Activated B cell treated with CpG ODN at 0.5 μM for 24 hours (primary cell): ENCODE data around the gene FLT1. TPM values are rescaled to one million over a fixed set of nuclear protein-coding genes. Genes with fewer than 3 reads are reported as not detected.

Experiments used
- ATAC-seq: fragments of 200-7000 bp; cut with Tn5 transposase; one replicate; pipeline ENCODE4 v1.10.0; 2021; ENCODE audit warnings: low read depth, mild to moderate bottlenecking, moderate library complexity
- CTCF ChIA-PET: fragments of 350-600 bp; sonication (Branson Sonifier 250); formaldehyde crosslinking; loops from one replicate; lab custom pipeline; 2021; ENCODE audit warnings: antibody characterized with exemption; lab: Charles Lee
- POLR2A ChIA-PET: fragments of 350-600 bp; sonication (Branson Sonifier 250); formaldehyde crosslinking; loops from one replicate; lab custom pipeline; 2021; ENCODE audit warnings: antibody characterized with exemption; lab: Charles Lee
- DNase-seq: peaks from one replicate; pipeline ENCODE4 v3.0.0; 2022
- H3K27ac Mint-ChIP-seq: one replicate; pipeline ENCODE4 v1.8.0; 2020; ENCODE audit warnings: mixed read lengths
- H3K27me3 Mint-ChIP-seq: one replicate; pipeline ENCODE4 v1.8.0; 2021; ENCODE audit warnings: mixed read lengths
- H3K36me3 Mint-ChIP-seq: one replicate; pipeline ENCODE4 v1.8.0; 2021; ENCODE audit warnings: low read depth, mixed read lengths
- H3K4me1 Mint-ChIP-seq: one replicate; pipeline ENCODE4 v1.8.0; 2021; ENCODE audit warnings: mixed read lengths
- H3K4me3 Mint-ChIP-seq: one replicate; pipeline ENCODE4 v1.8.0; 2020; ENCODE audit warnings: mild to moderate bottlenecking, mixed read lengths
- H3K9me3 Mint-ChIP-seq: one replicate; pipeline ENCODE4 v1.8.0; 2020; ENCODE audit warnings: mixed read lengths
- intact Hi-C: fragments of 100-400 bp; cut with micrococcal nuclease; formaldehyde crosslinking; loops from one replicate; pipeline ENCODE4 v1.15.1; 2024
- total RNA-seq: library from RNA; stranded (reverse); gene quantifications from 2 replicates; pipeline ENCODE4 v1.2.3, GENCODE V29; 2022
- TF ChIP-seq, protein P1 (sequence below): fragments of 200-600 bp; IDR thresholded peaks from one replicate; pipeline ENCODE4 v1.8.0; 2022; ENCODE audit warnings: antibody characterized with exemption, mild to moderate bottlenecking

The FLT1 gene
- total RNA-seq, 1 donor from 2014 or later = 1.3 TPM

DNA sequence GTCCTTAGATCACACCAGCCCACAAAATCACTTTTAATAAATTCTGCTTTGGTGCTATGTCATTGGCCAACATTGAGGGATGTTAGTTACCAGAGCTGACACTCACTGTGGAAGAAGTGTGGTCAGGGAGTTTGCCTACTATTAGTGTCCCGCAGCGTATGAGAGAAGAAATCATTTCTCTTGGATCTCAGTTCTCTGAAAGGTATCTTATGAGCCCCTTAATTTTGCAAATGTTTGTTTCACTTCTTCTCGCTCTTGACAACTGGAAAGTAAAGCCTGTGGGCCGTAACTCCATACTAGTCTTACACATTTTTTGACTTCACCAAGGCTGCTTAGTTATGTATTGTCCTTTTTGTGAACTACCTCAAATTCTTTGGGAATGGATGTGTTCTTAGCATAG lies 80.9 kb downstream of the FLT1 start:
- H3K36me3 Mint-ChIP-seq = no peaks in the 10 kb centered on the region
- H3K4me1 Mint-ChIP-seq = peaks cover 30% of the 10 kb centered on the region
- H3K27ac Mint-ChIP-seq = no peak overlapping the region
- ATAC-seq (peak; percentile 25), DNase-seq (no peak)
- TF ChIP-seq, protein P1, sequence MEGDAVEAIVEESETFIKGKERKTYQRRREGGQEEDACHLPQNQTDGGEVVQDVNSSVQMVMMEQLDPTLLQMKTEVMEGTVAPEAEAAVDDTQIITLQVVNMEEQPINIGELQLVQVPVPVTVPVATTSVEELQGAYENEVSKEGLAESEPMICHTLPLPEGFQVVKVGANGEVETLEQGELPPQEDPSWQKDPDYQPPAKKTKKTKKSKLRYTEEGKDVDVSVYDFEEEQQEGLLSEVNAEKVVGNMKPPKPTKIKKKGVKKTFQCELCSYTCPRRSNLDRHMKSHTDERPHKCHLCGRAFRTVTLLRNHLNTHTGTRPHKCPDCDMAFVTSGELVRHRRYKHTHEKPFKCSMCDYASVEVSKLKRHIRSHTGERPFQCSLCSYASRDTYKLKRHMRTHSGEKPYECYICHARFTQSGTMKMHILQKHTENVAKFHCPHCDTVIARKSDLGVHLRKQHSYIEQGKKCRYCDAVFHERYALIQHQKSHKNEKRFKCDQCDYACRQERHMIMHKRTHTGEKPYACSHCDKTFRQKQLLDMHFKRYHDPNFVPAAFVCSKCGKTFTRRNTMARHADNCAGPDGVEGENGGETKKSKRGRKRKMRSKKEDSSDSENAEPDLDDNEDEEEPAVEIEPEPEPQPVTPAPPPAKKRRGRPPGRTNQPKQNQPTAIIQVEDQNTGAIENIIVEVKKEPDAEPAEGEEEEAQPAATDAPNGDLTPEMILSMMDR = no peak
- H3K9me3 Mint-ChIP-seq = no peaks in the 10 kb centered on the region
- intact Hi-C loops = no loop called here
- CTCF ChIA-PET = no interaction called here
- no peak overlapping the region for H3K4me3 Mint-ChIP-seq
- POLR2A ChIA-PET = no interaction called here
- no peaks in the 10 kb centered on the region for H3K27me3 Mint-ChIP-seq

DNA sequence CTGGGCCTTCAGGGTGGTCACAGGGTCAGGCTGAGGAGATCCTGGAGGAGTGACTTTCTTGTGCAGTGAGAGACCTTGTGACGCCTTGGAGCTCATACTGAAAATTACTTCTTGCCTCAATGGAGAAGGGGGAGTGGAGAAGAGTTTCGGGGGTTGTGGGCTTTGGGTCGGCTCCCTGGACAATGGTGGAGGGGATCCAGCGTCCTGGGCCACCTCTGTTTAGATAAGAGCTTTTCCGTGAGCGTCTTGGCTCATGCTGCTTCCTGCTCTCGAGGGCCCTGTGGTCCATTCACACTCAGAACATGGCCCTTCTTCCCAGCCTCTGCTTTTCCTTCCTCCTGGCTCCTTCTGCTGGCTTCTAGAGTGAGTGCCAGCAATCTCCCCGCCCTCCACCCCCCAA lies 81.9 kb downstream of the FLT1 start:
- H3K36me3 Mint-ChIP-seq = no peaks in the 10 kb centered on the region
- intact Hi-C loops = no loop called here
- TF ChIP-seq, protein P1 = no peak
- H3K9me3 Mint-ChIP-seq = no peaks in the 10 kb centered on the region
- POLR2A ChIA-PET = no interaction called here
- ATAC-seq (no peak), DNase-seq (no peak)
- no peak overlapping the region for H3K4me3 Mint-ChIP-seq
- CTCF ChIA-PET = no interaction called here
- no peak overlapping the region for H3K27ac Mint-ChIP-seq
- H3K27me3 Mint-ChIP-seq = no peaks in the 10 kb centered on the region
- peaks cover 40% of the 10 kb centered on the region for H3K4me1 Mint-ChIP-seq

GRCh38 chr13:28411831-28412353 lies 83.0 kb downstream of the FLT1 start:
- TF ChIP-seq, protein P1 = no peak
- Mint-ChIP-seq H3K4me3 (no peak overlapping the region), H3K4me1 (peaks cover 40% of the 10 kb centered on the region), H3K27me3 (no peaks in the 10 kb centered on the region), H3K36me3 (no peaks in the 10 kb centered on the region), H3K27ac (no peak overlapping the region), H3K9me3 (no peaks in the 10 kb centered on the region)
- intact Hi-C loops = no loop called here
- CTCF ChIA-PET = no interaction called here
- ATAC-seq = no peak
- DNase-seq = no peak
- POLR2A ChIA-PET = no interaction called here

DNA sequence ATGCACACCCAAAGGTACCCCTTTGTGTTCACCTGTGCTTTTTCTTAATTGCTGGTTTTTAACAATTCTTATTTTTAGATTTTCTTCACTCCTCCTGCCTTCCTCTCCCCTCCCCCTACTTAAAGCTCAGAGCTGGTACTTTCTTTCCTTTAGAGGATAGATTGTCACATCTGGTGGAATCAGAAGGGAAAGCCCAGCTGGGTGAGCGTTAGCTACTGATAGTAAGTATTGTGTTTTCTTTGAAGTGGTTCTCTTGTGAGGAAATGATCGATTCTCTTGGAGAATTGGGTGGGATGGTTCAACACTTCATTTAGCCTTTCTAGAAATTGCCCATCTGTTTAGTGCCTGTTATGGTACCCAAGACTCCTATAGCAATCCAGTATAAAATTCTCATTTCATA lies 84.8 kb downstream of the FLT1 start:
- intact Hi-C loops = no loop called here
- H3K36me3 Mint-ChIP-seq = peaks cover 2% of the 10 kb centered on the region
- ATAC-seq = no peak
- H3K9me3 Mint-ChIP-seq = no peaks in the 10 kb centered on the region
- H3K27me3 Mint-ChIP-seq = no peaks in the 10 kb centered on the region
- no peak overlapping the region for H3K27ac Mint-ChIP-seq
- CTCF ChIA-PET = no interaction called here
- H3K4me3 Mint-ChIP-seq = no peak overlapping the region
- TF ChIP-seq, protein P1 = no peak
- POLR2A ChIA-PET = no interaction called here
- no peak for DNase-seq
- peaks cover 32% of the 10 kb centered on the region for H3K4me1 Mint-ChIP-seq

DNA sequence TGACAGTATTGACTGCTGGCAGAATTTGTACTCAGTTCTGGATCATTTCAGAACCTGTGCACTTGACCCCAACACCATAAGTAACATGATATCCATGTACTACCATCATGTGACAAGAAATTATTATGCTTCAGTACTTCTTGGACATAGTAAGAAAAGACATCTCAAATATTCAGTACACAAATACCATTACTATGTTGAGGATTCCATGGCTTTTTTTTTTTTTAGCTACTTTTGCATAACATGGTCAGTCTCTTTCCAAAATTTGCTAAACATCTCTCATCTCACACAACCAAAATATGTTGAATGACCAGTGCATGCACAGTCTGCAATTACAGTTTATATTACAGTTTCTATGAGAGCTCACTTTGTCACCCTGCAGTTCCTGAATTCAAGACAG lies 85.3 kb downstream of the FLT1 start:
- peaks cover 3% of the 10 kb centered on the region for H3K36me3 Mint-ChIP-seq
- H3K4me1 Mint-ChIP-seq = peaks cover 30% of the 10 kb centered on the region
- no peak for ATAC-seq
- TF ChIP-seq, protein P1 = no peak
- ChIA-PET CTCF (no interaction called here), POLR2A (no interaction called here)
- H3K27ac Mint-ChIP-seq = no peak overlapping the region
- no peak overlapping the region for H3K4me3 Mint-ChIP-seq
- intact Hi-C loops = no loop called here
- no peaks in the 10 kb centered on the region for H3K9me3 Mint-ChIP-seq
- DNase-seq = no peak
- H3K27me3 Mint-ChIP-seq = no peaks in the 10 kb centered on the region
